H1 (cell line): Measurements from ENCODE around the gene FOSB. TPM values are rescaled to one million over a fixed set of nuclear protein-coding genes. Genes with fewer than 3 reads are reported as not detected.
A peak's percentile ranks its signal among the peaks of the same experiment; 100 is the strongest.

Experiments used
- CTCF ChIA-PET: fragments of 300-600 bp; sonication (Branson Sonifier 250); formaldehyde crosslinking; loops from one replicate; lab custom pipeline; 2021; ENCODE audit not compliant: partially characterized antibody; lab: Charles Lee
- POLR2A ChIA-PET: fragments of 300-600 bp; sonication (Branson Sonifier 250); formaldehyde crosslinking; loops from one replicate; lab custom pipeline; 2021; ENCODE audit warnings: inconsistent platforms; ENCODE audit not compliant: partially characterized antibody; lab: Charles Lee
- DNase-seq, 2 experiments: peaks; one replicate each; pipeline versions ENCODE4 v3.0.0 to v3.0.0-alpha.2; 2010 to 2022; ENCODE audit warnings: low spot score in 2 of 2, low read depth in 1 of 2, mixed read lengths in 1 of 2
- FAIRE-seq: peaks from 2 replicates; lab custom pipeline; 2011; peaks lifted over from hg19 to GRCh38; lab: Jason Lieb, UNC
- H2AFZ ChIP-seq: 2 replicates; pipeline ENCODE4 v1.8.1; 2012; ENCODE audit warnings: low read length, inconsistent platforms
- H2AK5ac ChIP-seq: 2 replicates; pipeline ENCODE4 v1.6.1; 2013; ENCODE audit warnings: low read depth, low read length
- H2BK120ac ChIP-seq: replicated peaks from 2 replicates; pipeline ENCODE3; 2013; ENCODE audit warnings: low read depth, low read length, inconsistent platforms
- H2BK12ac ChIP-seq: 2 replicates; pipeline ENCODE4 v1.6.1; 2013; ENCODE audit warnings: low read depth, low read length
- H2BK15ac ChIP-seq: 2 replicates; pipeline ENCODE4 v1.6.1; 2013; ENCODE audit warnings: low read length
- H2BK20ac ChIP-seq: 2 replicates; pipeline ENCODE4 v1.6.1; 2013; ENCODE audit warnings: low read length
- H2BK5ac ChIP-seq: 2 replicates; pipeline ENCODE4 v1.6.1; 2013; ENCODE audit warnings: low read depth, low read length
- H3K14ac ChIP-seq: 2 replicates; pipeline ENCODE4 v1.6.1; 2013; ENCODE audit warnings: inconsistent platforms; ENCODE audit not compliant: insufficient read length
- H3K18ac ChIP-seq: 2 replicates; pipeline ENCODE4 v1.6.1; 2013; ENCODE audit warnings: low read length; ENCODE audit errors: extremely low read depth
- H3K23ac ChIP-seq: 2 replicates; pipeline ENCODE4 v1.6.1; 2013; ENCODE audit warnings: inconsistent platforms; ENCODE audit not compliant: insufficient read length
- H3K23me2 ChIP-seq: 2 replicates; pipeline ENCODE4 v1.6.1; 2013; ENCODE audit warnings: low read depth, low read length
- H3K27ac ChIP-seq: 2 replicates; pipeline ENCODE4 v1.6.1; 2011; ENCODE audit warnings: low read depth, low read length, inconsistent platforms
- H3K27me3 ChIP-seq, 4 experiments: replicated peaks in 1 of 4; 1 replicate in 1 of 4; 2 replicates in 3 of 4; pipeline versions ENCODE4 v1.6.1 to v1.8.1; 2011 to 2013; ENCODE audit warnings: low read length in 3 of 4, mild to moderate bottlenecking in 3 of 4, inconsistent platforms in 2 of 4, mixed read lengths in 2 of 4, moderate library complexity in 1 of 4; ENCODE audit not compliant: control insufficient read depth in 3 of 4, insufficient read depth in 3 of 4; ENCODE audit errors: extremely low read depth in 1 of 4
- H3K36me3 ChIP-seq, 4 experiments: 2 replicates each; pipeline versions ENCODE4 v1.6.1 to v1.8.1; 2011 to 2013; ENCODE audit warnings: mild to moderate bottlenecking in 4 of 4, low read length in 3 of 4, moderate library complexity in 2 of 4, control low read depth in 1 of 4, inconsistent platforms in 1 of 4; ENCODE audit not compliant: insufficient read depth in 4 of 4, control insufficient read depth in 2 of 4
- H3K4ac ChIP-seq: replicated peaks from 2 replicates; pipeline ENCODE3; 2013; ENCODE audit warnings: low read length, low read depth, mixed read lengths, inconsistent platforms; ENCODE audit not compliant: insufficient read length
- H3K4me1 ChIP-seq, 4 experiments: replicated peaks in 1 of 4; 1 replicate in 1 of 4; 2 replicates in 3 of 4; pipeline versions ENCODE4 v1.6.1 to v1.8.1; 2011 to 2013; ENCODE audit warnings: low read length in 3 of 4, inconsistent platforms in 2 of 4, mixed read lengths in 1 of 4; ENCODE audit not compliant: insufficient read depth in 4 of 4, control insufficient read depth in 3 of 4
- H3K4me2 ChIP-seq, 2 experiments: 2 replicates each; pipeline versions ENCODE4 v1.6.1 to v1.8.1; 2011 to 2013; ENCODE audit warnings: low read depth in 2 of 2, low read length in 2 of 2, control low read depth in 1 of 2, inconsistent platforms in 1 of 2, mild to moderate bottlenecking in 1 of 2; ENCODE audit not compliant: insufficient read depth in 1 of 2
- H3K4me3 ChIP-seq, 4 experiments: fragments of 200-600, 300-600 bp in 1 of 4; sonication (generic), shearing (Covaris generic), sonication (Bioruptor Twin) in 1 of 4; 2 replicates each; pipeline versions ENCODE4 v1.5.1 to v1.8.1; 2011 to 2016; ENCODE audit warnings: low read length in 4 of 4, low read depth in 3 of 4, control low read depth in 2 of 4, inconsistent platforms in 2 of 4, mild to moderate bottlenecking in 2 of 4, mixed read lengths in 1 of 4, moderate library complexity in 1 of 4; ENCODE audit not compliant: insufficient read depth in 2 of 4; ENCODE audit errors: extremely low read depth in 1 of 4
- H3K56ac ChIP-seq: replicated peaks from 2 replicates; pipeline ENCODE3; 2013; ENCODE audit warnings: low read depth, mild to moderate bottlenecking, mixed read lengths, low read length, inconsistent platforms; ENCODE audit not compliant: insufficient read length
- H3K79me1 ChIP-seq: 2 replicates; pipeline ENCODE4 v1.6.1; 2013; ENCODE audit warnings: low read depth, low read length, control low read depth
- H3K79me2 ChIP-seq, 2 experiments: 2 replicates each; pipeline versions ENCODE4 v1.6.1 to v1.8.1; 2012 to 2013; ENCODE audit warnings: low read length in 2 of 2, mild to moderate bottlenecking in 2 of 2, inconsistent platforms in 1 of 2; ENCODE audit not compliant: insufficient read depth in 2 of 2, control insufficient read depth in 1 of 2
- H3K9ac ChIP-seq, 4 experiments: replicated peaks in 1 of 4; 1 replicate in 1 of 4; 2 replicates in 3 of 4; pipeline versions ENCODE4 v1.6.1 to v1.8.1; 2011 to 2013; ENCODE audit warnings: low read depth in 3 of 4, low read length in 3 of 4, control low read depth in 2 of 4, mild to moderate bottlenecking in 2 of 4, moderate library complexity in 2 of 4, inconsistent platforms in 1 of 4; ENCODE audit errors: extremely low read depth in 1 of 4
- H3K9me3 ChIP-seq, 2 experiments: 2 replicates each; pipeline versions ENCODE4 v1.6.1 to v1.8.1; 2012 to 2013; ENCODE audit warnings: mild to moderate bottlenecking in 2 of 2, moderate library complexity in 2 of 2, control low read depth in 1 of 2, inconsistent platforms in 1 of 2, low read depth in 1 of 2, low read length in 1 of 2, mixed read lengths in 1 of 2; ENCODE audit not compliant: insufficient read depth in 2 of 2
- H4K20me1 ChIP-seq, 2 experiments: replicated peaks in 1 of 2; 2 replicates each; pipeline versions ENCODE3 to v1.8.1; 2011 to 2013; ENCODE audit warnings: inconsistent platforms in 2 of 2, low read length in 2 of 2, mild to moderate bottlenecking in 1 of 2; ENCODE audit not compliant: insufficient read depth in 2 of 2, control insufficient read depth in 1 of 2
- H4K5ac ChIP-seq: 2 replicates; pipeline ENCODE4 v1.6.1; 2013; ENCODE audit warnings: low read length, low read depth, mixed read lengths, inconsistent platforms; ENCODE audit not compliant: insufficient read length
- H4K8ac ChIP-seq: 2 replicates; pipeline ENCODE4 v1.8.0; 2013; ENCODE audit warnings: mild to moderate bottlenecking, moderate library complexity, low read length, inconsistent platforms; ENCODE audit not compliant: insufficient read depth; ENCODE audit errors: extremely low read depth
- H4K91ac ChIP-seq: replicated peaks from 2 replicates; pipeline ENCODE3; 2013; ENCODE audit warnings: low read length, mixed read lengths, inconsistent platforms; ENCODE audit not compliant: insufficient read length
- ATF3 ChIP-seq: IDR thresholded peaks from 2 replicates; pipeline ENCODE4 v1.6.1; 2011; ENCODE audit warnings: low read depth, mild to moderate bottlenecking, low read length; ENCODE audit not compliant: insufficient read depth
- GABPA ChIP-seq: IDR thresholded peaks from 2 replicates; pipeline ENCODE4 v1.6.1; 2011; ENCODE audit warnings: mild to moderate bottlenecking, low read length, moderate library complexity, borderline replicate concordance; ENCODE audit not compliant: insufficient read depth
- GTF2F1 ChIP-seq: IDR thresholded peaks from 2 replicates; pipeline ENCODE4 v1.6.1; 2012; ENCODE audit warnings: low read depth, low read length, improper control_type of control experiment, borderline replicate concordance
- JUND ChIP-seq: IDR thresholded peaks from 2 replicates; pipeline ENCODE4 v1.6.1; 2011; ENCODE audit warnings: mild to moderate bottlenecking, improper control_type of control experiment, low read length
- POLR2AphosphoS5 ChIP-seq: IDR thresholded peaks from 2 replicates; pipeline ENCODE4 v1.6.1; 2011; ENCODE audit warnings: low read depth, low read length
- RFX5 ChIP-seq: IDR thresholded peaks from 2 replicates; pipeline ENCODE4 v1.6.1; 2011; ENCODE audit warnings: low read depth, low read length, improper control_type of control experiment, borderline replicate concordance
- RXRA ChIP-seq: IDR thresholded peaks from 2 replicates; pipeline ENCODE4 v1.6.1; 2011; ENCODE audit warnings: low read depth, mild to moderate bottlenecking, low read length, moderate library complexity; ENCODE audit not compliant: insufficient read depth
- WGBS, 2 experiments: shearing (Covaris generic) in 1 of 2; methylation state at CpG; one replicate each; pipeline versions ENCODE4 v1.1.6 to v1.1.7; 2013 to 2015; ENCODE audit warnings: low lambda C conversion rate in 2 of 2, mixed read lengths in 2 of 2, inconsistent platforms in 1 of 2, low coverage in 1 of 2, missing lambda C conversion rate in 1 of 2; ENCODE audit not compliant: insufficient replicate concordance in 2 of 2, insufficient coverage in 1 of 2, insufficient read length in 1 of 2; ENCODE audit errors: extremely low coverage in 1 of 2, missing lambda C conversion rate in 1 of 2; 5-methylcytosine and 5-hydroxymethylcytosine counted together
- polyA plus RNA-seq, 7 experiments: library from polyadenylated mRNA; depleted of rRNA in 3 of 7; stranded (reverse) in 5 of 7; unstranded in 2 of 7; fragments of >200 nt in 5 of 7; fragments of 200-250 nt in 2 of 7; gene quantifications; 1 replicate in 5 of 7; 2 replicates in 1 of 7; 4 replicates in 1 of 7; pipeline versions ENCODE4 v1.2.1 to v1.2.3, GENCODE V29; 2011 to 2013; ENCODE audit warnings: missing spikeins in 2 of 7, mixed read lengths in 2 of 7
- total RNA-seq: library from RNA; stranded (reverse); fragmentation: NEBNext Ultra II Directional; extraction: Animal tissue kit (Norgen Biotek cat#: 25700); gene quantifications from 2 replicates; pipeline ENCODE4 v1.2.1, GENCODE V29; 2021

Gene FOSB
- total and polyA plus RNA-seq, 2 of the 8 experiments (the other 6 are each of a cell fraction or from before 2014, with no cell fraction given) = 0.44 to 2.7 TPM

GRCh38 chr19:45475537-45476291 lies 7.9 kb downstream of the FOSB start:
- FAIRE-seq = no peak
- no peak overlapping the region for H2BK12ac ChIP-seq
- H3K23ac ChIP-seq = no peak overlapping the region
- H2BK5ac ChIP-seq = no peak overlapping the region
- H3K18ac ChIP-seq = no peak overlapping the region
- H3K27ac ChIP-seq = no peak overlapping the region
- H2AFZ ChIP-seq = no peak overlapping the region
- no peak overlapping the region for H4K8ac ChIP-seq
- H3K79me2 ChIP-seq = no peaks in the 10 kb centered on the region
- H3K23me2 ChIP-seq = peaks cover 9% of the 10 kb centered on the region
- no peak overlapping the region for H2BK120ac ChIP-seq
- peaks cover 5 to 10% (median 7%) of the 10 kb centered on the region in 4 experiments for H3K4me1 ChIP-seq
- no peak overlapping the region for H3K14ac ChIP-seq
- ChIA-PET POLR2A (interaction anchor here (0.6 to 5.7 kb wide), 8 partner anchors 8 to 58 kb away, joined by 3 to 52 read pairs (median 4); partner anchors contain the start of gene FOSB), CTCF (interaction anchor here (0.6 to 32.9 kb wide), 6 partner anchors 9 to 509 kb away, joined by 3 to 760 read pairs (median 5); partner anchors contain the start of gene ERCC1)
- no peak overlapping the region for H4K91ac ChIP-seq
- no peak for DNase-seq
- no peak overlapping the region for H2BK20ac ChIP-seq
- no peaks in the 10 kb centered on the region for H4K20me1 ChIP-seq
- 82% methylated on average over 6 of the region's 6 CpGs; no CpG with 5 or more reads in 1 of the 2 experiments for WGBS, 2 experiments
- no peak overlapping the region for H3K4ac ChIP-seq
- H3K36me3 ChIP-seq = no peaks in the 10 kb centered on the region
- H3K4me2 ChIP-seq = no peak overlapping the region
- H3K56ac ChIP-seq = no peak overlapping the region
- no peaks in the 10 kb centered on the region for H3K79me1 ChIP-seq
- H3K27me3 ChIP-seq = peaks cover 0 to 17% (median 13%) of the 10 kb centered on the region in 4 experiments; a peak in 4 of 7 replicates
- H3K4me3 ChIP-seq = no peak overlapping the region
- no peak overlapping the region for H2AK5ac ChIP-seq
- no peak for TF ChIP-seq GTF2F1
- no peak for TF ChIP-seq RXRA
- TF ChIP-seq GABPA = no peak
- TF ChIP-seq POLR2AphosphoS5 = 0 out of 2 replicates have a peak, but pooled peaks have one; percentile 28
- TF ChIP-seq RFX5 = no peak
- TF ChIP-seq JUND = no peak
- TF ChIP-seq ATF3 = no peak
- no peak overlapping the region for H4K5ac ChIP-seq
- H3K9me3 ChIP-seq = no peaks in the 10 kb centered on the region
- no peak overlapping the region for H2BK15ac ChIP-seq
- H3K9ac ChIP-seq = no peak overlapping the region
